ENCODE results near the gene RGR.

Gene RGR

GRCh38 chr10:84235096-84235495 is 9.8 kb upstream of the RGR start:
- Histone ChIP-seq H3K4me2 (ENCODE audit: low read length) (no peak overlapping the region), H3K9me2 (ENCODE audit: low read depth, low read length) (no peaks in the 10 kb centered on the region), H3K27ac (ENCODE audit: low read depth, low read length, poor library complexity, severe bottlenecking) (no peak overlapping the region), H3K27me3 (ENCODE audit: insufficient read depth, low read length) (no peaks in the 10 kb centered on the region), H3F3A (ENCODE audit: insufficient read depth, low read length) (no peaks in the 10 kb centered on the region), H3K36me3 (ENCODE audit: insufficient read depth, low read length) (no peaks in the 10 kb centered on the region), H3K79me2 (ENCODE audit: insufficient read depth, low read length) (no peaks in the 10 kb centered on the region), H3K9me3 (ENCODE audit: low read length) (no peaks in the 10 kb centered on the region), H4K20me1 (ENCODE audit: insufficient read depth, low read length) (no peaks in the 10 kb centered on the region), H3K4me3 (ENCODE audit: low read depth, low read length, poor library complexity, severe bottlenecking) (no peak overlapping the region), H3K9ac (ENCODE audit: low read length) (no peak overlapping the region), H2AFZ (ENCODE audit: low read length) (no peak overlapping the region), H3K4me1 (ENCODE audit: insufficient read depth, low read length, severe bottlenecking) (no peaks in the 10 kb centered on the region)
- no peak for TF ChIP-seq CTCF (IDR thresholded peaks at IDR 0.05; ENCODE audit: low read length)
- no peak for TF ChIP-seq EZH2 (IDR thresholded peaks at IDR 0.05; ENCODE audit: borderline replicate concordance, low read length)

- H3K36me3 ChIP-seq (ENCODE audit: insufficient read depth, low read length) = no peaks in the 10 kb centered on the region
- H3K9me3 ChIP-seq (ENCODE audit: low read length) = no peaks in the 10 kb centered on the region
- H3F3A ChIP-seq (ENCODE audit: insufficient read depth, low read length) = no peaks in the 10 kb centered on the region
- H2AFZ ChIP-seq (ENCODE audit: low read length) = no peak overlapping the region
- H3K27me3 ChIP-seq (ENCODE audit: insufficient read depth, low read length) = no peaks in the 10 kb centered on the region
- no peak overlapping the region for H3K4me3 ChIP-seq (ENCODE audit: low read depth, low read length, poor library complexity, severe bottlenecking)
- H3K9me2 ChIP-seq (ENCODE audit: low read depth, low read length) = no peaks in the 10 kb centered on the region
- H3K4me1 ChIP-seq (ENCODE audit: insufficient read depth, low read length, severe bottlenecking) = no peaks in the 10 kb centered on the region
- TF ChIP-seq CTCF (IDR thresholded peaks at IDR 0.05; ENCODE audit: low read length) (no peak), EZH2 (IDR thresholded peaks at IDR 0.05; ENCODE audit: borderline replicate concordance, low read length) (no peak)
- no peak overlapping the region for H3K27ac ChIP-seq (ENCODE audit: low read depth, low read length, poor library complexity, severe bottlenecking)
- H3K9ac ChIP-seq (ENCODE audit: low read length) = no peak overlapping the region
- no peaks in the 10 kb centered on the region for H4K20me1 ChIP-seq (ENCODE audit: insufficient read depth, low read length)
- no peaks in the 10 kb centered on the region for H3K79me2 ChIP-seq (ENCODE audit: insufficient read depth, low read length)
- no peak overlapping the region for H3K4me2 ChIP-seq (ENCODE audit: low read length)
Observed at GRCh38 chr10:84236807-84237198, 8.1 kb upstream of the RGR start.

- Histone ChIP-seq H3K27ac (ENCODE audit: low read depth, low read length, poor library complexity, severe bottlenecking) (no peak overlapping the region), H3F3A (ENCODE audit: insufficient read depth, low read length) (no peaks in the 10 kb centered on the region), H3K4me3 (ENCODE audit: low read depth, low read length, poor library complexity, severe bottlenecking) (no peak overlapping the region), H3K9me3 (ENCODE audit: low read length) (no peaks in the 10 kb centered on the region), H3K9me2 (ENCODE audit: low read depth, low read length) (no peaks in the 10 kb centered on the region), H3K4me1 (ENCODE audit: insufficient read depth, low read length, severe bottlenecking) (no peaks in the 10 kb centered on the region), H3K36me3 (ENCODE audit: insufficient read depth, low read length) (no peaks in the 10 kb centered on the region), H3K27me3 (ENCODE audit: insufficient read depth, low read length) (no peaks in the 10 kb centered on the region), H4K20me1 (ENCODE audit: insufficient read depth, low read length) (no peaks in the 10 kb centered on the region), H3K9ac (ENCODE audit: low read length) (no peak overlapping the region), H2AFZ (ENCODE audit: low read length) (no peak overlapping the region), H3K4me2 (ENCODE audit: low read length) (no peak overlapping the region), H3K79me2 (ENCODE audit: insufficient read depth, low read length) (no peaks in the 10 kb centered on the region)
- TF ChIP-seq CTCF (IDR thresholded peaks at IDR 0.05; ENCODE audit: low read length) = peak; percentile 14; the same call in 1 of the 2 replicates
- no peak for TF ChIP-seq EZH2 (IDR thresholded peaks at IDR 0.05; ENCODE audit: borderline replicate concordance, low read length)
Observed at GRCh38 chr10:84237199-84238051, 7.4 kb upstream of the RGR start.
